HG03378 (cell line): Measurements from ENCODE around the gene ASPSCR1.
"Not testable (repeated sequence)": the region's sequence is repeated elsewhere in the genome, so short reads cannot be mapped to it uniquely, and the experiment has no call there.

Experiments
- ATAC-seq: cut with Tn5 transposase; IDR thresholded peaks from one replicate; pipeline ENCODE4 v1.9.1; 2021; ENCODE audit warnings: mild to moderate bottlenecking, moderate library complexity; ENCODE audit not compliant: unreplicated experiment

The ASPSCR1 gene

GRCh38 chr17:82037092-82037888 lies 59.9 kb downstream of the ASPSCR1 start, which contains the start of gene DCXR:
Gene DCXR (minus strand): TSS chr17:82037697. CDS start chr17:82037682, 15 bp downstream.
- peak; percentile 85 for ATAC-seq

GRCh38 chr17:82037889-82038195 lies 60.4 kb downstream of the ASPSCR1 start:
- ATAC-seq: no peak

GRCh38 chr17:82038796-82039409 lies 61.5 kb downstream of the ASPSCR1 start:
- ATAC-seq: not testable (repeated sequence)

GRCh38 chr17:82039695-82040299 lies 62.4 kb downstream of the ASPSCR1 start:
- ATAC-seq: no peak

- no peak for ATAC-seq
These were observed 63.9 kb downstream of the ASPSCR1 start for GRCh38 chr17:82041144-82041814.

GRCh38 chr17:82042649-82043048 lies 65.2 kb downstream of the ASPSCR1 start:
- ATAC-seq: no peak

GRCh38 chr17:82043507-82043906 lies 66.1 kb downstream of the ASPSCR1 start:
- ATAC-seq: no peak

- no peak for ATAC-seq
These were observed 68.6 kb downstream of the ASPSCR1 start for GRCh38 chr17:82045936-82046484.

- ATAC-seq: no peak
These were observed 69.5 kb downstream of the ASPSCR1 start for GRCh38 chr17:82046903-82047302.

GRCh38 chr17:82047379-82047778 lies 70.0 kb downstream of the ASPSCR1 start:
- ATAC-seq: no peak

- no peak for ATAC-seq
These were observed 70.6 kb downstream of the ASPSCR1 start for GRCh38 chr17:82047914-82048570.

- no peak for ATAC-seq
These were observed 71.1 kb downstream of the ASPSCR1 start for GRCh38 chr17:82048571-82048971.

- ATAC-seq: no peak
These were observed 71.7 kb downstream of the ASPSCR1 start for GRCh38 chr17:82049106-82049505.

GRCh38 chr17:82049521-82049971 lies 72.1 kb downstream of the ASPSCR1 start:
- no peak for ATAC-seq

GRCh38 chr17:82050152-82050760 lies 72.8 kb downstream of the ASPSCR1 start:
- ATAC-seq: no peak

GRCh38 chr17:82050761-82051641 lies 73.6 kb downstream of the ASPSCR1 start:
- no peak for ATAC-seq

- ATAC-seq: no peak
These were observed 74.6 kb downstream of the ASPSCR1 start, which contains the start of the genes GPS1 and RFNG for GRCh38 chr17:82051776-82052637. Gene GPS1 (plus strand): TSS chr17:82051898. CDS start chr17:82051932, 34 bp downstream. Gene RFNG (minus strand): TSS chr17:82051811. CDS start chr17:82051766, 45 bp downstream.

GRCh38 chr17:82052638-82053059 lies 75.2 kb downstream of the ASPSCR1 start:
- no peak for ATAC-seq
